Thoracic aorta (tissue), 2 donors: Measurements from ENCODE around the gene NPDC1. TPM values are rescaled to one million over a fixed set of nuclear protein-coding genes. Genes with fewer than 3 reads are reported as not detected.

Experiments
- ATAC-seq: fragments of 150-250 bp; one replicate; pipeline ENCODE4 v1.8.0; 2017; ENCODE audit warnings: low read depth; ENCODE audit not compliant: insufficient number of reproducible peaks, low FRiP score
- DNase-seq: peaks from one replicate; pipeline ENCODE4 v3.0.0-alpha.2; 2020; ENCODE audit warnings: low spot score
- H3K27ac ChIP-seq, 2 donors: fragments of 200-600 bp; sonication (generic); 1 replicate in 1 of 2; 2 replicates in 1 of 2; pipeline ENCODE4 v1.5.1; 2016; ENCODE audit warnings: mild to moderate bottlenecking in 2 of 2, moderate library complexity in 2 of 2
- H3K27me3 ChIP-seq: fragments of 200-600 bp; sonication (generic); replicated peaks from 2 replicates; pipeline ENCODE4 v1.6.0; 2016; ENCODE audit warnings: mild to moderate bottlenecking; ENCODE audit not compliant: insufficient read depth
- H3K36me3 ChIP-seq: fragments of 200-600 bp; sonication (generic); one replicate; pipeline ENCODE4 v1.5.1; 2016
- H3K4me1 ChIP-seq, 2 donors: fragments of 200-600 bp; sonication (generic); 1 replicate in 1 of 2; 2 replicates in 1 of 2; pipeline versions ENCODE4 v1.5.1 to v1.6.0; 2016; ENCODE audit warnings: low read depth in 2 of 2, mild to moderate bottlenecking in 1 of 2; ENCODE audit not compliant: control insufficient read depth in 1 of 2
- H3K4me3 ChIP-seq: fragments of 200-600 bp; sonication (generic); 2 replicates; pipeline ENCODE4 v1.5.1; 2016; ENCODE audit warnings: mild to moderate bottlenecking
- H3K9me3 ChIP-seq: fragments of 200-600 bp; sonication (generic); 2 replicates; pipeline ENCODE4 v1.5.1; 2016
- total RNA-seq, 2 donors: library from RNA; depleted of rRNA; stranded (reverse); fragments of >200 nt; gene quantifications; one replicate each; pipeline versions ENCODE4 v1.1.0 to v1.2.3, GENCODE V29; 2016
- TF ChIP-seq, protein P1 (sequence below): fragments of 200-600 bp; sonication (generic); IDR thresholded peaks from one replicate; pipeline ENCODE4 v1.5.1; 2019; ENCODE audit warnings: antibody characterized with exemption

NPDC1 gene
- total RNA-seq, 2 donors from 2014 or later: 71.5 to 95.8 TPM

DNA sequence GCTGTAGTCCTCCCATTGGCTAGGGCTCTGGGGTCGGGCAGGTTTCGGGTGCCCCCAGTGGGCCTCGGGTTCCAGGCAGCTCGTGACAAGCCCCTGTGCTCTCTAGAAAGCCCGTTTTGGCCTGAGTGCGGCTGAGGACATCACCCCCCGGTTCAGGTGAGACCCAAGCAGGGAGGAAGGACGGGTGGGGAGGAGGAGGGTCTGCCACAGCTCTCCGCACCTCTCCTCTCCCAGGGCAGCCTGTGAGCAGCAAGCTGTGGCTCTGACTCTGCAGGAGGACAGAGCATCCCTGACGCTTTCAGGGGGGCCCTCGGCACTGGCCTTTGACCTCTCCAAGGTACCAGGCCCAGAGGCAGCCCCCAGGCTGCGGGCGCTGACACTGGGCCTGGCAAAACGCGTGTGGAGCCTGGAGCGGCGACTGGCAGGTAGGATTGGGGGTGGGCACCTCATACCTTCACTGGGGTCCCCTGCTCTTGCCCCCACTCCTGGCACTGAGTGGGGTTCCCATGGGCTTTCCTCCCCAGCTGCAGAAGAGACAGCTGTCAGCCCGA is 53.1 kb downstream of the NPDC1 start:
- peaks cover 24 to 37% of the 10 kb centered on the region in 2 donors for H3K4me1 ChIP-seq
- H3K27me3 ChIP-seq: no peaks in the 10 kb centered on the region
- TF ChIP-seq, protein P1, sequence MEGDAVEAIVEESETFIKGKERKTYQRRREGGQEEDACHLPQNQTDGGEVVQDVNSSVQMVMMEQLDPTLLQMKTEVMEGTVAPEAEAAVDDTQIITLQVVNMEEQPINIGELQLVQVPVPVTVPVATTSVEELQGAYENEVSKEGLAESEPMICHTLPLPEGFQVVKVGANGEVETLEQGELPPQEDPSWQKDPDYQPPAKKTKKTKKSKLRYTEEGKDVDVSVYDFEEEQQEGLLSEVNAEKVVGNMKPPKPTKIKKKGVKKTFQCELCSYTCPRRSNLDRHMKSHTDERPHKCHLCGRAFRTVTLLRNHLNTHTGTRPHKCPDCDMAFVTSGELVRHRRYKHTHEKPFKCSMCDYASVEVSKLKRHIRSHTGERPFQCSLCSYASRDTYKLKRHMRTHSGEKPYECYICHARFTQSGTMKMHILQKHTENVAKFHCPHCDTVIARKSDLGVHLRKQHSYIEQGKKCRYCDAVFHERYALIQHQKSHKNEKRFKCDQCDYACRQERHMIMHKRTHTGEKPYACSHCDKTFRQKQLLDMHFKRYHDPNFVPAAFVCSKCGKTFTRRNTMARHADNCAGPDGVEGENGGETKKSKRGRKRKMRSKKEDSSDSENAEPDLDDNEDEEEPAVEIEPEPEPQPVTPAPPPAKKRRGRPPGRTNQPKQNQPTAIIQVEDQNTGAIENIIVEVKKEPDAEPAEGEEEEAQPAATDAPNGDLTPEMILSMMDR: no peak

DNA sequence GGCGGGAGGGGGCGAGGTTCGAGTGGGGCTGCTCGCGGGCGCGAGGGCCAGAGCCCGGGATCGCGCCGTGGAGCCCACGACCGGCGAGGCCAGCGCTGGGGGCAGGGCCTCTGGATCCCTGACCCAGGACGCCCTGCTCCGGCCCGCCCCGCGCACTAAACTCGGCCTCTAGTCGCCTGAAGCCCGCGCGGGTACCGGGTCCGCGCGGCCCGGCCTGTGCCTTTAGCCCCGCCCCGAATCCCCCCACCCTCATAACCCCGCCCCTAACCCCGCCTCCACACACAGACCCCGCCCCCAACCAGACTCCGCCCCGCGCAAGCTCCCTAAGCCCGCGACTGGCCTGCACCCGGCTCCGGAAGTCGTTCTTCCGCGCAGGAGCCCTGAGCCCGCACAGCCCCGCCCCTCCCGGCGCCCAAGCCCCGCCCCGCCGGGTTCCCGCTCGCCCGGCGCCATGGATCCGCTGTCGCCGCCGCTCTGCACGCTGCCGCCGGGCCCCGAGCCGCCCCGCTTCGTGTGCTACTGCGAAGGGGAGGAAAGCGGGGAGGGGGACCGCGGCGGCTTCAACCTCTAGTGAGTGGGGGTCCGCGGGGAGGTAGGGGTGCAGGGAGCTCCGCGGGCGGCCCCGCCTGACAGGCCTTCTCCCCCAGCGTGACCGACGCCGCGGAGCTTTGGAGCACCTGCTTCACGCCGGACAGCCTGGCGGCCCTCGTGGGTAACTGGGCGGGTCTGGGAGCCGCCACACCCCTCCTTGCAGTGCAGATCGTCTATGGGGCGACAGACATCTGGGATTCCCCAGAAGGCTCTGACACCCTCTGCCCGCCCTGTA is 53.8 kb downstream of the NPDC1 start, which contains the start of gene PAXX:
TSS of gene PAXX (plus strand) at position 430 of the 826 bp plus-strand sequence. CDS start at position 452, 22 bp downstream.
- Histone ChIP-seq H3K4me3 (peak within 1 kb of the TSS; percentile 98), H3K9me3 (no peaks in the 10 kb centered on the region), H3K36me3 (no peaks in the 10 kb centered on the region), H3K27ac (peak within 1 kb of the TSS; percentile 22 to 65), H3K27me3 (no peaks in the 10 kb centered on the region), H3K4me1 (peaks cover 24 to 37% of the 10 kb centered on the region in 2 donors)
- TF ChIP-seq, protein P1: no peak
- ATAC-seq (peak; percentile 74), DNase-seq (peak; percentile 58)

More for the DNA sequence above, 53.1 kb downstream of the NPDC1 start:
- ATAC-seq (no peak), DNase-seq (no peak)
- H3K4me3 ChIP-seq: peak overlapping the region; percentile 98
- H3K27ac ChIP-seq: peak overlapping the region in 1 of 2 donors; percentile 65
- H3K9me3 ChIP-seq: no peaks in the 10 kb centered on the region
- H3K36me3 ChIP-seq: no peaks in the 10 kb centered on the region

DNA sequence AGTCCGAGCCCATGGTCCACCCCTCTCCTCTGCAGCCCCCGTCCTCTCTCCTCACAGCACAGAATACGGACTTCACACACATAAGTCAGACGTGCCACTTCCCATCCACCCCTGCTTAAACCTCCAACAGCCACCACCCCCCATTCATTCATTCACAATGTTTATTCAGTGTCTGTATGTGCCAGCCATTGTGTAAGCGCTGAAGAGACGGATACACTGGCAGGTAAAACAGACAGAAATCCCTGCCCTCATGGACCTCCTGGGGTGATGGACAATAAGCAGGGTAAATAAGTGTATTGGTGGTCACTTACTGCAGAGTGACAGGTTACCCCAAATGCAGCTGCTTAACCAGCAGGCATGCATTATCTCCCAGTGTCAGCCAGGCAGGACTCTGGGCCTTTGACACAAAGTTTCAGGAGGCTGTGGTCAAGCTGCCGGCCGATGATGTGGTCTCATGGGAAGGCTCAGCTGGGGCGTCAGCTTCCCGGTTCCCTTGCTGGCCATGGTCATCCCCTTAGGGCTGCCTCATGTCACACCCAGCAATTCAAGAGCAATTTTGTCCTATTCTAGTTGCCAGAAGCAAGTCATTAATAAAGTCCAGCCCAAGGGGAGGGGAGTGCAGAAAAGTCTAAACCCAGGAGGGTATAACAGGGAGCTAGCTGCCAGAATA is 55.6 kb downstream of the NPDC1 start:
- TF ChIP-seq, protein P1: no peak
- H3K4me3 ChIP-seq: no peak overlapping the region
- no peak overlapping the region for H3K27ac ChIP-seq
- no peaks in the 10 kb centered on the region for H3K9me3 ChIP-seq
- peaks cover 1% of the 10 kb centered on the region for H3K27me3 ChIP-seq
- no peaks in the 10 kb centered on the region for H3K36me3 ChIP-seq
- no peak for DNase-seq
- ATAC-seq: no peak
- peaks cover 10 to 21% of the 10 kb centered on the region in 2 donors for H3K4me1 ChIP-seq

Other genes starting within 250 kb of the NPDC1 start
- under 1 TPM; 0.68 to 0.71 TPM for gene CCDC183, start 249.8 kb downstream of the NPDC1 start, total RNA-seq
- 10 to 100 TPM; 61.7 to 86.2 TPM for gene RABL6, start 238.2 kb downstream of the NPDC1 start, total RNA-seq
- gene AJM1, start 203.7 kb downstream of the NPDC1 start, total RNA-seq: 1 to 10 TPM; 7.3 to 9.2 TPM
- 10 to 100 TPM; 37.5 to 92.1 TPM for gene PHPT1, start 196.8 kb downstream of the NPDC1 start, total RNA-seq
- 1 to 10 TPM; 1.8 to 2.8 TPM for gene MAMDC4, start 193.8 kb downstream of the NPDC1 start, total RNA-seq
- gene EDF1, start 179.9 kb downstream of the NPDC1 start, total RNA-seq: 100 to 1,000 TPM; 200 to 240 TPM
- 10 to 100 TPM; 11.6 to 12.9 TPM for gene TRAF2, start 159.7 kb downstream of the NPDC1 start, total RNA-seq
- gene FBXW5, start 101.4 kb downstream of the NPDC1 start, total RNA-seq: 100 to 1,000 TPM; 176 to 383 TPM
- gene C8G, start 100.9 kb downstream of the NPDC1 start, total RNA-seq: not detected
- gene LCN12, start 93.9 kb downstream of the NPDC1 start, total RNA-seq: under 1 TPM in 1 of 2 donors, not detected in 1; 0.27 TPM
- 10 to 100 TPM; 66.1 to 89.5 TPM for gene PTGDS, start 68.7 kb downstream of the NPDC1 start, total RNA-seq
- not detected for gene LCNL1, start 63.2 kb downstream of the NPDC1 start, total RNA-seq
- gene PAXX, start 53.8 kb downstream of the NPDC1 start, total RNA-seq: 10 to 100 TPM; 49.9 to 57.3 TPM
- 1 to 10 TPM; 1.4 to 8.7 TPM for gene CLIC3, start 49.6 kb downstream of the NPDC1 start, total RNA-seq
- gene ABCA2, start 17.9 kb downstream of the NPDC1 start, total RNA-seq: 10 to 100 TPM; 37.2 to 60.5 TPM
- not detected for gene FUT7, start 14.1 kb downstream of the NPDC1 start, total RNA-seq
- under 1 TPM; 0.92 to 0.95 TPM for gene ENTPD2, start 7.9 kb upstream of the NPDC1 start, total RNA-seq
- gene SAPCD2, start 24.4 kb upstream of the NPDC1 start, total RNA-seq: under 1 TPM; 0.41 to 0.92 TPM
- 10 to 100 TPM in 1 of 2 donors, 1 to 10 TPM in 1; 9.6 to 11.4 TPM for gene UAP1L1, start 31.3 kb upstream of the NPDC1 start, total RNA-seq
- gene MAN1B1, start 40.8 kb upstream of the NPDC1 start, total RNA-seq: 10 to 100 TPM; 32.9 to 52.9 TPM
- gene DPP7, start 68.6 kb upstream of the NPDC1 start, total RNA-seq: 100 to 1,000 TPM; 100 to 148 TPM
- not detected for gene GRIN1, start 93.0 kb upstream of the NPDC1 start, total RNA-seq
- gene LRRC26, start 123.9 kb upstream of the NPDC1 start, total RNA-seq: not detected
- not detected for gene TMEM210, start 125.9 kb upstream of the NPDC1 start, total RNA-seq
- 10 to 100 TPM; 25.2 to 43.0 TPM for gene ANAPC2, start 142.4 kb upstream of the NPDC1 start, total RNA-seq
- 10 to 100 TPM; 40.6 to 67.1 TPM for gene SSNA1, start 142.5 kb upstream of the NPDC1 start, total RNA-seq
- gene TPRN, start 154.6 kb upstream of the NPDC1 start, total RNA-seq: 1 to 10 TPM; 4.7 to 5.6 TPM
- gene TMEM203, start 159.5 kb upstream of the NPDC1 start, total RNA-seq: 10 to 100 TPM; 12.0 to 35.2 TPM
- gene NDOR1, start 159.5 kb upstream of the NPDC1 start, total RNA-seq: 10 to 100 TPM; 13.3 to 17.7 TPM
- 1 to 10 TPM in 1 of 2 donors, not detected in 1; 3.7 TPM for gene RNF208, start 176.1 kb upstream of the NPDC1 start, total RNA-seq
- not detected for gene CYSRT1, start 179.0 kb upstream of the NPDC1 start, total RNA-seq
- gene RNF224, start 181.3 kb upstream of the NPDC1 start, total RNA-seq: not detected
- under 1 TPM in 1 of 2 donors, not detected in 1; 0.54 TPM for gene SLC34A3, start 184.7 kb upstream of the NPDC1 start, total RNA-seq
- gene TUBB4B, start 195.1 kb upstream of the NPDC1 start, total RNA-seq: 100 to 1,000 TPM; 172 to 193 TPM
- not detected for gene STPG3, start 205.1 kb upstream of the NPDC1 start, total RNA-seq
- 10 to 100 TPM; 37.2 to 40.6 TPM for gene NELFB, start 209.2 kb upstream of the NPDC1 start, total RNA-seq
- 10 to 100 TPM; 26.4 to 43.5 TPM for gene TOR4A, start 231.5 kb upstream of the NPDC1 start, total RNA-seq